CD4-positive, alpha-beta T cell treated with Interleukin-17A for 1 hour (primary cell): ENCODE results near the gene ANO2.

Experiments used
- DNase-seq: peaks from one replicate; pipeline ENCODE4 v3.0.0-alpha.2; 2020

ANO2 gene

GRCh38 chr12:5650829-5651461, 294.1 kb downstream of the ANO2 start:
- DNase-seq: no peak

- no peak for DNase-seq
Observed at GRCh38 chr12:5650281-5650680, 294.8 kb downstream of the ANO2 start.

- DNase-seq: no peak
Observed at GRCh38 chr12:5648692-5649359, 296.2 kb downstream of the ANO2 start.

- no peak for DNase-seq
Observed at GRCh38 chr12:5643266-5643665, 301.8 kb downstream of the ANO2 start.

GRCh38 chr12:5637698-5638097, 307.4 kb downstream of the ANO2 start:
- no peak for DNase-seq

- DNase-seq: no peak
Observed at GRCh38 chr12:5636907-5637306, 308.2 kb downstream of the ANO2 start.

GRCh38 chr12:5633106-5633505, 312.0 kb downstream of the ANO2 start:
- DNase-seq: no peak

GRCh38 chr12:5632453-5632852, 312.6 kb downstream of the ANO2 start:
- no peak for DNase-seq

- no peak for DNase-seq
Observed at GRCh38 chr12:5631497-5631896, 313.6 kb downstream of the ANO2 start.

GRCh38 chr12:5630726-5631125, 314.3 kb downstream of the ANO2 start:
- no peak for DNase-seq

GRCh38 chr12:5628501-5628900, 316.6 kb downstream of the ANO2 start:
- no peak for DNase-seq

GRCh38 chr12:5627053-5627630, 317.9 kb downstream of the ANO2 start:
- no peak for DNase-seq

GRCh38 chr12:5626151-5626550, 318.9 kb downstream of the ANO2 start:
- DNase-seq: no peak

GRCh38 chr12:5624486-5625272, 320.4 kb downstream of the ANO2 start:
- DNase-seq: no peak

GRCh38 chr12:5623411-5623810, 321.6 kb downstream of the ANO2 start:
- no peak for DNase-seq

- DNase-seq: no peak
Observed at GRCh38 chr12:5622280-5622679, 322.8 kb downstream of the ANO2 start.

GRCh38 chr12:5621329-5621728, 323.7 kb downstream of the ANO2 start:
- DNase-seq: no peak

GRCh38 chr12:5620896-5621295, 324.2 kb downstream of the ANO2 start:
- DNase-seq: no peak

GRCh38 chr12:5619628-5620027, 325.4 kb downstream of the ANO2 start:
- DNase-seq: no peak

- no peak for DNase-seq
Observed at GRCh38 chr12:5616854-5617253, 328.2 kb downstream of the ANO2 start.

GRCh38 chr12:5615760-5616159, 329.3 kb downstream of the ANO2 start:
- DNase-seq: no peak

- no peak for DNase-seq
Observed at GRCh38 chr12:5614256-5614655, 330.8 kb downstream of the ANO2 start.

- DNase-seq: no peak
Observed at GRCh38 chr12:5612556-5613410, 332.3 kb downstream of the ANO2 start.
